Right kidney (tissue), 1 donor: ENCODE measurements around the gene MVB12B.
A peak's percentile ranks its signal among the peaks of the same experiment; 100 is the strongest.
"Not testable (repeated sequence)": the region's sequence is repeated elsewhere in the genome, so short reads cannot be mapped to it uniquely, and the experiment has no call there.

Experiments used
- DNase-seq: peaks from one replicate; pipeline ENCODE4 v3.0.0-alpha.2; 2016

Gene MVB12B

GRCh38 chr9:126474206-126474765 lies 147.7 kb downstream of the MVB12B start:
- no peak for DNase-seq

DNA sequence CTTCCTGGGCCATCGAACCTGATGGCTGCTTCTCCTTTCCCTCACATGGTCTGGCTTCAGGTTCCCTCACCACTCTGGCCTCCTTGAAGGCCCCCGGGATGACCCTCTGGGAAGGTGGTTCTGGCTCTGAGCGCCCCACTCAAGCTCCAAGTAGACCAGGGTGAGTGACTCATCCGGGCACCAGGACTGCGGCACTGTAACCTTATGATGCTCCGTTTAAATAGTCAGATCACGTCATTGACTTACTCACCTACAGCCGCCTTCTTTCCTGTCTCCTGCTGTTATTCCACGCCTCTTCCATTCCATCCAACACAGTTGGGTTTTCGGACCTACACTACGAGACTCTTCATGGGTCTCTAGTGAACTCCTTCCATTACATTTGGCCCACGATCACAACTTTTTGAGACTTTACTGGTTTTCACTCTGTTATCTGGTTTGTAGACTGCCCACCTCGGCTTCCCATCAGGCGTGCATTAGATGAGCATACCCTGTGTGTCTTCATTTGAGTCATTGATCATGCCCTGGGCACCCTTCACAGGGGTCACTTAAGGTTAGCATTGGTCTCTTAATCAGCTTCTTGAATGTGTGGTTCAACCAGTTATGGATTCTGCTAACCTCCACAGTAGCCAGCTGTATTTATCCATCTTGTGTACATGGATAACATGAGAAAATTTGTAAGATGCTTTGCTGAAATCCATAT lies 148.3 kb downstream of the MVB12B start:
- no peak for DNase-seq

- DNase-seq, result no peak
Observed at GRCh38 chr9:126475933-126476555, 149.4 kb downstream of the MVB12B start.

GRCh38 chr9:126477432-126477831 lies 150.8 kb downstream of the MVB12B start:
- DNase-seq, result not testable (repeated sequence)

GRCh38 chr9:126478216-126478981 lies 151.8 kb downstream of the MVB12B start:
- no peak for DNase-seq

GRCh38 chr9:126479515-126479914 lies 152.9 kb downstream of the MVB12B start:
- DNase-seq, result no peak

DNA sequence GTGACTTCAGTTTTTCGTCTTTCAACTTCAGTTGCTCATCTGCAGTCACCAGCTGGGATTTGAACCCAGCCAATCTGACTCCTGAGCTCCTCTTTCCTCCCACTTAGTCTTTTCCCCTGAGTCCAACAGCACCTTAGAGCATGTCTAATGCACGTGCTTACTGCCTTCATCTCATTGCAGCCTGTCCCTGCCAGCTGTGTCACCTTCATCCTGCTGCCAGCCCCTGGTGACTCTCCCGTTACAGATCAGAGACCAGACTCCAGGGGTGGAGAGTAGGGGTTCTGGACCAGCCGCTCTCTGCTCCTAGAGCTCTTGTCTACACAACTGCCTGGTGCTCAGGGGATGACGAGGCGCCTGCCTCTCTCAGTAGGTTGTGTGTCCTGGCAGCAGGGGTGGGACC lies 154.2 kb downstream of the MVB12B start:
- no peak for DNase-seq

DNA sequence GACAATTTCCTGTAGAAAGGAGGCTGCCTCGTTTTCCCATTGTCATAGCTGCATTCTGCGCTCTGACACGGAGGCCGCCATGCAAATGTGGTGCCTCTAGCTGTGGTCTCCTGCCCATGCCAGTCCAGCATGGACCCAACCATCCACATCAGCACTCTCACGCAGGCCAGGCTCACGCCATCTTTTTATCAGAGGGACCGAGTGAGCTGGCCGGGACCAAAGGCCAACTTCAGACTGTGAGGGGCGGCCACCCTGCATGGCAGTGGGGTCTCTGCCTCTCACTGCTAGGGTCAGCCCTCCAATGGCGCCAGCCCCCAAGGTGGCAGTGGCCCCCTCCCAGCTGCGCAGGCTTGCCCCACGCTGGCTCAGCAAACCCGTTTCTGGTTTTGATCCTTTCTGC lies 155.2 kb downstream of the MVB12B start:
- no peak for DNase-seq

GRCh38 chr9:126482361-126483044 lies 155.9 kb downstream of the MVB12B start:
- peak; percentile 68 for DNase-seq

GRCh38 chr9:126483468-126484073 lies 156.9 kb downstream of the MVB12B start:
- DNase-seq, result no peak

DNA sequence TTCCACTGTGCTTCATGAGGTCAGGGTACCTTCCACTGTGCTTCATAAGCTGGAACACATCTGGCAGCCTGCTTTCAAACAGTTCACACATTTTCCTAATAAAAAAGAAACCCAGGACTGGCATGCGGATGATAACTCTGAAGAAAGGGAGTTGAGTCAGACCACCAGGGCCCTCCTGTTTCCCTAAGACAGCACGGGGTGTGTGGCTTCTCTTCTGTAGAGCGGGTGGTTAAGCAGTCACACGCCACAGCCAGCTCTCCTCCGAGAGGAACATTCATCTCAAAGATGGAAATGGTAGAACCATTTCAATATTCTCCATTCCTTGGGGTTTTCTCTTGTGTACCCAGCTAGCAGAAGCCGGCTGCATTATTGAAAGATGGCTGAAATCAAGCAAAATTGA lies 159.0 kb downstream of the MVB12B start:
- no peak for DNase-seq

- no peak for DNase-seq
Observed at GRCh38 chr9:126486276-126486675, 159.6 kb downstream of the MVB12B start.

DNA sequence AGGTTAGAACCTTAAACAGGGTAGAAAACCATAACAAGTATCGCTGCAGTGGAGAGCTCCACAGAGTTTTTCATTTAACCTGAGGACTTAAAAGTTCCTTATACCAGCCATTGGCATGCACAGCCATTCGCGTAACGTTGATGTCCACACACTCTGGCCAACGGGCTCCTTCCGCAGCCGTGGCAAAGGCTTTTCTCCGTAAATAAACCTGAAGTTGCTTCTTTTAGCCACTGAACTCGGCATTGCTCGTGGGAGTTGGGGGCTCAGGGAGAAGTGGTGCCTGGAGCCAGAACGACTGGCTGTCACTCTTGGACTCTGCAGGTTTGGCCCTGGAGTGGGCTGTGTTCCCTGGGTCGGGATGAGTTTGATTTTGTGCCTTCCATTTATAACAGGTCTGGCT lies 161.2 kb downstream of the MVB12B start:
- no peak for DNase-seq

- no peak for DNase-seq
Observed at GRCh38 chr9:126488310-126488709, 161.7 kb downstream of the MVB12B start.

DNA sequence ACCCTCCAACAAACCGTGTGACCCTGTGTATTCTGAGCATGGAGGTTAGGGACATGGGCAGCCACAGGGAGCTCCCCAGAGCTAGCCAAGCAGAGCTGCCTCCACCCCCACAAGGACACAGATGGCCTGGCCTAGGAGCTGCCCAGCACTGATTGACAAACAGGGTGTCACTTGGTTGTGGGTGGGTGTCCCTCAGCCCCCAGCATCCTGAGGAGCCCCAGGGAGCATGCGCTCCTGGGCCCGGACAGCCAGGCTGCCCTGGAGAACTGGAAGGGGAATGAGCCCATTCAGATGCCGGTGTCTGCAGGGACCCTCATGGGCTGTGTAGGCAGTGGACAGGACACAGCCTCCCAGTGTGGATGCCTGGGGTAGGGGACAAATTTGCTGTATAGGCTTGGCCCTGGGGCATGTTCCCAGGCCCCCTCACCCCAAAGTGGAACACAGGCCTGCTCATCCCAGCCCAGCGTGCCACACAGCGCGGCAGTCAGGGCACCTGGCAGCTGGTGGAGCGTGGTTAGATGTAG lies 162.3 kb downstream of the MVB12B start:
- no peak for DNase-seq

DNA sequence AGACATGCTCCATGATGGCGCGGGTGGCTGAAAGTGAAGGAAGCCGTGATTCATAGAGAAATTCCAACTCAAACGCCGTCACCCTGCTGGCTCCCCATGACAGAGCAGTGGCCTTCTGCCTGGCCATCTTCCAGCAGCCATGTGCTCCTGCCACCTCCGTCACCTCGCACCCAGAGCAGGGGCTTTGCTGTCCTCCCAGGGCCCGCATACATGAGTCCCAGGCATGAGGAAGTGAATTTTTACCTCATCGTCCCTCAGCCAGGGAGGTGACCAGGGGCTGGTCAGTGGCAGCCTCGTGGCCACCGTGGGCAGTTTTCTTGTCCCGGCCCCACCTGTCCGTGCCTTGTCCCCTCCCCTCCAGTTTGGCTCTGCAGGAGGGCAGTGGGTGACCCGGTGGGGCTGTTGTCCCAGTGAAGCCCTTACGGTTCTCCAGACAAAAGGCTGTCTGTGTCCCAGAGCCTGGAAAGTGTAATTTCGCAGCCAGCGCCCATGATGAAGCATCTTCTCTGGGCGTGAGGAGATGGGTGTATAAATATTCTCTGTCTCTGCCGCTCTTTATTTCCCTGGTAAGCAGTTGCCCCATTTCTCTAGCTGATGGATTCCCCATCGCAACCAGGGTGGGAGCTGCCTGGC lies 163.1 kb downstream of the MVB12B start:
- no peak for DNase-seq

DNA sequence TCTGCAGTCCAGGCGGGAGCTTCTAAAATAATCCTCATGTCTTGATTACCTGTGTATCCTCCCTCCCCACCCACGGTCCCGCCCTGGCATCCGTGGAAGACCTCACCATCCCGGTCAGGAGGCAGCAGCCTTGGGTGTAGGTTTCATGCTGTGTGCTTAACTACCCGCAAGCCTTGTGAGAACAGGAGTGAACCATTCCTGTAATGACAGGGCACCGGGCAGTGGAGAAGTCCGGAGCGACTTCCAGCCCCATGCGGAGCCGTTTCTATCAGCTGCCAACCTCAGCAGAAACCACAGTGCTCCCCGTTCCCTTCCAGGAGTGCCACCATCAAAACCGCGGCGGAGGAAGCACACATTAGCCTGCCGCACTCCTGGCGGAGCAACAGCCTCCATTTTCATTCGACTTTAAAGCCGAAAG lies 163.6 kb downstream of the MVB12B start:
- no peak for DNase-seq

GRCh38 chr9:126490871-126491567 lies 164.4 kb downstream of the MVB12B start:
- DNase-seq, result no peak

DNA sequence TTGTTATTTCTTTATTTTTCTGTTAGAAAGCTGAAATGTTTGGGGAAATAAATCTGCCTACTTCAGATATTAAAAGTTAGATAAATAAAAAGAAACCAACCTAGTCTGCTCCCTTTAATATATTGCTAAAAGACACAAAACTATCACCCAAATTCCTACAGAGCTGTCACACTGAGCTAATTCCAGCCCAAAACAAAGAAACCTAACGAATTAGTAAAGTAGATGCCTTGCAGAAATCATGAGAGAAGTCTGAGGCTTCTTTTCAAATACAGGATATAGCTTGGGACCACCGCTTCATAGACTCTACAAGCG lies 164.9 kb downstream of the MVB12B start:
- DNase-seq, result no peak

- no peak for DNase-seq
Observed at GRCh38 chr9:126491949-126492348, 165.3 kb downstream of the MVB12B start.

- no peak for DNase-seq
Observed at GRCh38 chr9:126494264-126494663, 167.6 kb downstream of the MVB12B start.
